ENCODE data around the gene FAM13B. TPM values are rescaled to one million over a fixed set of nuclear protein-coding genes. Genes with fewer than 3 reads are reported as not detected.

The FAM13B gene
- polyA plus RNA-seq, 2 of the 4 experiments (the other 2 are of a cell fraction), result 14.9 to 15.1 TPM

DNA sequence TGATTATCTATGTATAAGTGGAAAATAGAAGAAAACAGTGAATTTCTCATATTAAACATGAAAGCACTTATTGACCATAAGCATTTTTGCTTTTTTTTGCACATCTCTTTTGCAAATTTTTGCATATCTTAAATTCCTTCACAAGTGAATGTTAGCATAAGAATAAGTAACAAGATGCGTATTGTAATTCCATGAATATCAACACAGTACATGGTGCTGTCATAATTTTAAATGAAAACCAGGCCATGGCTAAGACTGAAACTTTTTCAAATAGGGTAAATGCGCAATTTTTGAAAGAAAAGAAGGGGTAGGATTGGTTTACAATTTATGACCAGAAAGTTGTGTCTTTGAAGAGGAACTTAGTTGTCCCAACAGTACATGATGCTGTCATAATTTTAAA is 17.0 kb downstream of the FAM13B start:
- POLR2A ChIA-PET, result no interaction called here
- 98% methylated on average over 2 of the region's 2 CpGs for WGBS (ENCODE audit: missing lambda C conversion rate)
- no peaks in the 10 kb centered on the region for H3K9me3 ChIP-seq
- CTCF ChIA-PET, result interaction anchor here (1.1 to 1.9 kb wide), 4 partner anchors 11 to 237 kb away, joined by 3 to 6 read pairs (median 4); no protein-coding TSS in a partner anchor
- DNase-seq (ENCODE audit: low read depth in 1 of 2, low spot score in 1 of 2), result no peak
- TF ChIP-seq ESRRA (IDR thresholded peaks at IDR 0.05; ENCODE audit: borderline replicate concordance, low read length) (no peak), CBX8 (IDR thresholded peaks at IDR 0.05) (no peak), BHLHE40 (IDR thresholded peaks at IDR 0.05; ENCODE audit: low read depth, low read length) (no peak), MYC (IDR thresholded peaks at IDR 0.05; ENCODE audit: borderline replicate concordance, low read length) (no peak), HOXB13 (CRISPR knock-in tag; IDR thresholded peaks at IDR 0.05; ENCODE audit: low read depth) (no peak)
- TF ChIP-seq, protein P1, sequence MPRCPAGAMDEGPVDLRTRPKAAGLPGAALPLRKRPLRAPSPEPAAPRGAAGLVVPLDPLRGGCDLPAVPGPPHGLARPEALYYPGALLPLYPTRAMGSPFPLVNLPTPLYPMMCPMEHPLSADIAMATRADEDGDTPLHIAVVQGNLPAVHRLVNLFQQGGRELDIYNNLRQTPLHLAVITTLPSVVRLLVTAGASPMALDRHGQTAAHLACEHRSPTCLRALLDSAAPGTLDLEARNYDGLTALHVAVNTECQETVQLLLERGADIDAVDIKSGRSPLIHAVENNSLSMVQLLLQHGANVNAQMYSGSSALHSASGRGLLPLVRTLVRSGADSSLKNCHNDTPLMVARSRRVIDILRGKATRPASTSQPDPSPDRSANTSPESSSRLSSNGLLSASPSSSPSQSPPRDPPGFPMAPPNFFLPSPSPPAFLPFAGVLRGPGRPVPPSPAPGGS (IDR thresholded peaks at IDR 0.05), result no peak
- TF ChIP-seq, protein P2, sequence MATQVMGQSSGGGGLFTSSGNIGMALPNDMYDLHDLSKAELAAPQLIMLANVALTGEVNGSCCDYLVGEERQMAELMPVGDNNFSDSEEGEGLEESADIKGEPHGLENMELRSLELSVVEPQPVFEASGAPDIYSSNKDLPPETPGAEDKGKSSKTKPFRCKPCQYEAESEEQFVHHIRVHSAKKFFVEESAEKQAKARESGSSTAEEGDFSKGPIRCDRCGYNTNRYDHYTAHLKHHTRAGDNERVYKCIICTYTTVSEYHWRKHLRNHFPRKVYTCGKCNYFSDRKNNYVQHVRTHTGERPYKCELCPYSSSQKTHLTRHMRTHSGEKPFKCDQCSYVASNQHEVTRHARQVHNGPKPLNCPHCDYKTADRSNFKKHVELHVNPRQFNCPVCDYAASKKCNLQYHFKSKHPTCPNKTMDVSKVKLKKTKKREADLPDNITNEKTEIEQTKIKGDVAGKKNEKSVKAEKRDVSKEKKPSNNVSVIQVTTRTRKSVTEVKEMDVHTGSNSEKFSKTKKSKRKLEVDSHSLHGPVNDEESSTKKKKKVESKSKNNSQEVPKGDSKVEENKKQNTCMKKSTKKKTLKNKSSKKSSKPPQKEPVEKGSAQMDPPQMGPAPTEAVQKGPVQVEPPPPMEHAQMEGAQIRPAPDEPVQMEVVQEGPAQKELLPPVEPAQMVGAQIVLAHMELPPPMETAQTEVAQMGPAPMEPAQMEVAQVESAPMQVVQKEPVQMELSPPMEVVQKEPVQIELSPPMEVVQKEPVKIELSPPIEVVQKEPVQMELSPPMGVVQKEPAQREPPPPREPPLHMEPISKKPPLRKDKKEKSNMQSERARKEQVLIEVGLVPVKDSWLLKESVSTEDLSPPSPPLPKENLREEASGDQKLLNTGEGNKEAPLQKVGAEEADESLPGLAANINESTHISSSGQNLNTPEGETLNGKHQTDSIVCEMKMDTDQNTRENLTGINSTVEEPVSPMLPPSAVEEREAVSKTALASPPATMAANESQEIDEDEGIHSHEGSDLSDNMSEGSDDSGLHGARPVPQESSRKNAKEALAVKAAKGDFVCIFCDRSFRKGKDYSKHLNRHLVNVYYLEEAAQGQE (IDR thresholded peaks at IDR 0.05), result no peak
- no peak for FAIRE-seq
- H3K4me2 ChIP-seq, result no peak overlapping the region
- H3K27ac ChIP-seq, result no peak overlapping the region
- no peak overlapping the region for H3K4me3 ChIP-seq
- 0 out of 3 replicates have a peak, but pooled peaks cover 7% of the 10 kb centered on the region for H3K4me1 ChIP-seq
- ATAC-seq, result no peak

DNA sequence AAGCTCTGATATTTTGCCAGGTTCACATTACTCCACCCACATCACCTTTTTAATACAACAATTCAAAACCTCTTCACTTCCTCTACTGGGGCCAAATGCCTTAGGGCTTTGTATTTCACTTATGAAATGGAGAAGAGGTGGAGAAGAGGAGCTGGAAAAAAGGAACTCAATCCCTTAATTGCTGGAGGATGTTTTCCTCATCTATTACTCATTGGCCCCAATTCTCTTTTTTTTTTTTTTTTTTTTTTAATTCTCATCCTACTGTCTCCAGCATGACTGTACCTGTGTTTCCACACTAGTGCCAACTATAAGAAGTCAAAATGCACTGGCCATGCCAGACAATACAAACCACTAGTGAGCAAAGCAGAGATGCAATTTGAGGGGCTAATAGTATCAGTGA is 20.9 kb downstream of the FAM13B start:
- DNase-seq (ENCODE audit: low read depth in 1 of 2, low spot score in 1 of 2), result no peak
- ChIA-PET POLR2A (no interaction called here), CTCF (interaction anchor here (0.6 to 1.8 kb wide), 5 partner anchors 24 to 233 kb away, joined by 3 to 6 read pairs (median 4); no protein-coding TSS in a partner anchor)
- no peak for ATAC-seq
- FAIRE-seq, result no peak
- H3K4me3 ChIP-seq, result no peak overlapping the region
- no peak overlapping the region for H3K4me2 ChIP-seq
- no peak overlapping the region for H3K27ac ChIP-seq
- no peaks in the 10 kb centered on the region for H3K4me1 ChIP-seq
- no peaks in the 10 kb centered on the region for H3K9me3 ChIP-seq
- TF ChIP-seq, protein P3, sequence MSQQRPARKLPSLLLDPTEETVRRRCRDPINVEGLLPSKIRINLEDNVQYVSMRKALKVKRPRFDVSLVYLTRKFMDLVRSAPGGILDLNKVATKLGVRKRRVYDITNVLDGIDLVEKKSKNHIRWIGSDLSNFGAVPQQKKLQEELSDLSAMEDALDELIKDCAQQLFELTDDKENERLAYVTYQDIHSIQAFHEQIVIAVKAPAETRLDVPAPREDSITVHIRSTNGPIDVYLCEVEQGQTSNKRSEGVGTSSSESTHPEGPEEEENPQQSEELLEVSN (IDR thresholded peaks at IDR 0.05; ENCODE audit: borderline replicate concordance, low read depth), result no peak
- no peak for TF ChIP-seq NPAS2 (CRISPR knock-in tag; IDR thresholded peaks at IDR 0.05; ENCODE audit: borderline replicate concordance)
- no peak for TF ChIP-seq HOXB13 (CRISPR knock-in tag; IDR thresholded peaks at IDR 0.05; ENCODE audit: low read depth)
- TF ChIP-seq, protein P4, sequence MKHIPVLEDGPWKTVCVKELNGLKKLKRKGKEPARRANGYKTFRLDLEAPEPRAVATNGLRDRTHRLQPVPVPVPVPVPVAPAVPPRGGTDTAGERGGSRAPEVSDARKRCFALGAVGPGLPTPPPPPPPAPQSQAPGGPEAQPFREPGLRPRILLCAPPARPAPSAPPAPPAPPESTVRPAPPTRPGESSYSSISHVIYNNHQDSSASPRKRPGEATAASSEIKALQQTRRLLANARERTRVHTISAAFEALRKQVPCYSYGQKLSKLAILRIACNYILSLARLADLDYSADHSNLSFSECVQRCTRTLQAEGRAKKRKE (CRISPR knock-in tag; IDR thresholded peaks at IDR 0.05; ENCODE audit: low read depth), result no peak
- no peak for TF ChIP-seq TP53 (CRISPR knock-in tag; IDR thresholded peaks at IDR 0.05)
- no peak for TF ChIP-seq NFE2L2 (conservative IDR thresholded peaks at IDR 0.05; ENCODE audit: low read length)
- TF ChIP-seq RARB (CRISPR knock-in tag; IDR thresholded peaks at IDR 0.05), result no peak
- TF ChIP-seq, protein P5, sequence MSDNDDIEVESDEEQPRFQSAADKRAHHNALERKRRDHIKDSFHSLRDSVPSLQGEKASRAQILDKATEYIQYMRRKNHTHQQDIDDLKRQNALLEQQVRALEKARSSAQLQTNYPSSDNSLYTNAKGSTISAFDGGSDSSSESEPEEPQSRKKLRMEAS (IDR thresholded peaks at IDR 0.05), result no peak
- no peak for TF ChIP-seq CHD2 (IDR thresholded peaks at IDR 0.05; ENCODE audit: low read length, partially characterized antibody)
- TF ChIP-seq, protein P2 (IDR thresholded peaks at IDR 0.05), result no peak
- TF ChIP-seq HOXA7 (CRISPR knock-in tag; IDR thresholded peaks at IDR 0.05), result no peak

Measured in A549 (cell line).